CD1c-positive myeloid dendritic cell (primary cell): ENCODE measurements around the gene TTC31.
"Not testable (repeated sequence)": the region's sequence is repeated elsewhere in the genome, so short reads cannot be mapped to it uniquely, and the experiment has no call there.

Experiments used
- DNase-seq: peaks from one replicate; pipeline ENCODE4 v3.0.0-alpha.2; 2016; ENCODE audit errors: extremely low spot score

TTC31 gene

GRCh38 chr2:74482801-74483674, at the start of gene TTC31, which contains the start of gene CCDC142:
TSS of gene TTC31 (plus strand) at chr2:74483081. CDS start at chr2:74483096, 15 bp downstream.
TSS of gene CCDC142 (minus strand) at chr2:74482998. CDS start at chr2:74482837, 161 bp downstream.
- DNase-seq, result peak; percentile 97

GRCh38 chr2:74436111-74436805, 46.6 kb upstream of the TTC31 start:
- no peak for DNase-seq

- peak; percentile 43 for DNase-seq
Observed at GRCh38 chr2:74436848-74437695, 45.8 kb upstream of the TTC31 start.

GRCh38 chr2:74438248-74438647, 44.6 kb upstream of the TTC31 start:
- no peak for DNase-seq

- no peak for DNase-seq
Observed at GRCh38 chr2:74439373-74439772, 43.5 kb upstream of the TTC31 start.

GRCh38 chr2:74439803-74440377, 43.0 kb upstream of the TTC31 start:
- no peak for DNase-seq

- DNase-seq, result peak; percentile 73
Observed at GRCh38 chr2:74440378-74441169, 42.3 kb upstream of the TTC31 start.

GRCh38 chr2:74441170-74441689, 41.7 kb upstream of the TTC31 start:
- DNase-seq, result no peak

GRCh38 chr2:74441690-74442482, 41.0 kb upstream of the TTC31 start, which contains the start of gene RTKN:
TSS of gene RTKN (minus strand) at chr2:74441937. CDS start at chr2:74441816, 121 bp downstream.
- no peak for DNase-seq

- DNase-seq, result not testable (repeated sequence)
Observed at GRCh38 chr2:74442483-74443297, 40.2 kb upstream of the TTC31 start.

- DNase-seq, result no peak
Observed at GRCh38 chr2:74444498-74445318, 38.2 kb upstream of the TTC31 start.

GRCh38 chr2:74447230-74447999, 35.5 kb upstream of the TTC31 start:
- no peak for DNase-seq

GRCh38 chr2:74448771-74449170, 34.1 kb upstream of the TTC31 start:
- no peak for DNase-seq

GRCh38 chr2:74450570-74451190, 32.2 kb upstream of the TTC31 start:
- no peak for DNase-seq

- peak; percentile 99 for DNase-seq
Observed at GRCh38 chr2:74454654-74455511, 28.0 kb upstream of the TTC31 start, which contains the start of gene INO80B. TSS of gene INO80B (plus strand) at chr2:74455087. CDS start at chr2:74455117, 30 bp downstream.
